Ascending aorta (tissue), 2 donors: ENCODE data around the gene SHCBP1L. TPM values are rescaled to one million over a fixed set of nuclear protein-coding genes. Genes with fewer than 3 reads are reported as not detected.
A peak's percentile ranks its signal among the peaks of the same experiment; 100 is the strongest.

ENCODE experiments used
- DNase-seq, 2 donors: peaks; one replicate each; pipeline ENCODE4 v3.0.0-alpha.2; 2019; ENCODE audit warnings: low spot score in 2 of 2
- H3K27ac ChIP-seq, 2 donors: fragments of 200-600 bp; sonication (generic); one replicate each; pipeline ENCODE4 v1.5.1; 2016 to 2017; ENCODE audit warnings: mild to moderate bottlenecking in 1 of 2
- H3K27me3 ChIP-seq: fragments of 200-600 bp; sonication (generic); one replicate; pipeline ENCODE4 v1.5.1; 2017
- H3K36me3 ChIP-seq, 2 donors: fragments of 200-600 bp; sonication (generic); one replicate each; pipeline ENCODE4 v1.5.1; 2016
- H3K4me1 ChIP-seq, 2 donors: fragments of 200-600 bp; sonication (generic); one replicate each; pipeline ENCODE4 v1.5.1; 2016 to 2017; ENCODE audit warnings: mild to moderate bottlenecking in 1 of 2
- H3K4me3 ChIP-seq, 2 donors: fragments of 200-600 bp; sonication (generic); one replicate each; pipeline ENCODE4 v1.5.1; 2016 to 2017; ENCODE audit warnings: mild to moderate bottlenecking in 1 of 2
- H3K9me3 ChIP-seq, 2 donors: fragments of 200-600 bp; sonication (generic); one replicate each; pipeline ENCODE4 v1.5.1; 2016
- CTCF ChIP-seq, 3 experiments: fragments of 200-600 bp in 2 of 3; fragments of 450-650 bp in 1 of 3; sonication (generic) in 2 of 3; IDR thresholded peaks; one replicate each; pipeline ENCODE4 v1.5.1; 2016 to 2019; ENCODE audit warnings: antibody characterized with exemption in 3 of 3, mild to moderate bottlenecking in 1 of 3, moderate library complexity in 1 of 3
- intact Hi-C: fragments of 100-400 bp; cut with DNase I; formaldehyde crosslinking; loops from one replicate; pipeline ENCODE4 v1.15.1; 2023
- total RNA-seq: library from RNA; depleted of rRNA; stranded (reverse); fragments of >200 nt; gene quantifications from one replicate; pipeline ENCODE4 v1.1.0, GENCODE V29; 2016

Gene SHCBP1L
- total RNA-seq, 1 donor from 2014 or later, result not detected

GRCh38 chr1:182965096-182965495 lies 12.1 kb upstream of the SHCBP1L start:
- Histone ChIP-seq H3K36me3 (no peaks in the 10 kb centered on the region), H3K4me3 (no peak overlapping the region), H3K27me3 (no peaks in the 10 kb centered on the region), H3K9me3 (no peaks in the 10 kb centered on the region), H3K4me1 (peaks cover 0 to 2% of the 10 kb centered on the region in 2 donors), H3K27ac (no peak overlapping the region)
- intact Hi-C loops, result no loop called here
- DNase-seq, result no peak
- no peak for TF ChIP-seq CTCF (IDR thresholded peaks at IDR 0.05)

- peak; percentile 91 to 92 (median 91) for TF ChIP-seq CTCF (IDR thresholded peaks at IDR 0.05)
- peak in 1 of 2 donors; percentile 90 for DNase-seq
- Histone ChIP-seq H3K27ac (peak overlapping the region in 1 of 2 donors; percentile 12), H3K4me1 (peaks cover 0 to 2% of the 10 kb centered on the region in 2 donors), H3K27me3 (no peaks in the 10 kb centered on the region), H3K4me3 (peak overlapping the region; percentile 32 to 33), H3K9me3 (no peaks in the 10 kb centered on the region), H3K36me3 (no peaks in the 10 kb centered on the region)
- intact Hi-C loops, result loop anchor here (1.0 to 5.0 kb wide), 7 partner anchors 60 to 505 kb away; partner anchors contain the start of gene LAMC1
These were observed 9.7 kb upstream of the SHCBP1L start for GRCh38 chr1:182962554-182963115.

GRCh38 chr1:182960046-182960445 lies 7.1 kb upstream of the SHCBP1L start:
- Histone ChIP-seq H3K9me3 (no peaks in the 10 kb centered on the region), H3K4me3 (no peak overlapping the region), H3K27ac (no peak overlapping the region), H3K4me1 (peaks cover 0 to 2% of the 10 kb centered on the region in 2 donors), H3K36me3 (no peaks in the 10 kb centered on the region), H3K27me3 (no peaks in the 10 kb centered on the region)
- no peak for TF ChIP-seq CTCF (IDR thresholded peaks at IDR 0.05)
- intact Hi-C loops, result loop anchor here (5.0 kb wide), 4 partner anchors 117 to 507 kb away; no protein-coding TSS in a partner anchor
- DNase-seq, result no peak

- Histone ChIP-seq H3K27ac (no peak overlapping the region), H3K36me3 (no peaks in the 10 kb centered on the region), H3K4me3 (no peak overlapping the region), H3K9me3 (no peaks in the 10 kb centered on the region), H3K27me3 (no peaks in the 10 kb centered on the region), H3K4me1 (peaks cover 0 to under 1% of the 10 kb centered on the region in 2 donors)
- intact Hi-C loops, result no loop called here
- no peak for DNase-seq
- TF ChIP-seq CTCF (IDR thresholded peaks at IDR 0.05), result no peak
These were observed 5.0 kb upstream of the SHCBP1L start for GRCh38 chr1:182957902-182958395.

GRCh38 chr1:182956708-182957365 lies 3.9 kb upstream of the SHCBP1L start:
- peaks cover 0 to 2% of the 10 kb centered on the region in 2 donors for H3K4me1 ChIP-seq
- intact Hi-C loops, result no loop called here
- H3K9me3 ChIP-seq, result no peaks in the 10 kb centered on the region

More at GRCh38 chr1:182956708-182957365, 3.9 kb upstream of the SHCBP1L start:
- no peaks in the 10 kb centered on the region for H3K27me3 ChIP-seq
- no peak overlapping the region for H3K4me3 ChIP-seq
- no peak for DNase-seq
- no peak for TF ChIP-seq CTCF (IDR thresholded peaks at IDR 0.05)
- no peaks in the 10 kb centered on the region for H3K36me3 ChIP-seq
- H3K27ac ChIP-seq, result no peak overlapping the region
